GM18867 (cell line): ENCODE data around the gene NPDC1.
A peak's percentile ranks its signal among the peaks of the same experiment; 100 is the strongest.

Experiments used
- ATAC-seq: cut with Tn5 transposase; IDR thresholded peaks from one replicate; pipeline ENCODE4 v1.9.1; 2021; ENCODE audit warnings: mild to moderate bottlenecking, moderate library complexity; ENCODE audit not compliant: unreplicated experiment

Gene NPDC1

DNA sequence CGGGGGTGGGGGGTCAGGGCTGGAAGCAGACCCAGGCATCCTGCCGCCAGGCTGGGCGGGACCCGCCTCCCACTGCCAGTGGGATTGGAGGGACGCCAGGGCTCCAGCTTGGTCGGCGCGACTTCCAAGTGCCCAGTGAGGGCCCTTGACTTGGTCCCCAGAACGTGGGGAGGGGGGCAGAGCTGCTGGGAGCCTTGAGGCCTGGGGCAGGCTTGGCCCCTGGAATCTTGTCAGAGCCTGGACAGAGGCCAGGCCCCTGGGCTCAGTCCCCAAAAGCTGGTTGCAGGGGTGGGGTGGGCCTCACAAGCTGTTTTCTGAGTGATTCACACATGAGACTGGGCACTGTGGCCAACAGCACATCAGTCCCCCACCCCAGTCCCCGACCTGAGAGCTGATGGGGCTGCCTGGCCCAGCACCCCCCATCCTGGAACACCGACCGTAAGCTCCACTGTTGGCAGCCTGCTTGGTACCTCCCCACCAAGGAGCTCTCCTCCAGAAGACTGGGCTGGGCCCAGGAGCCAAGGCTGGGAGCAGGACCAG lies 50.1 kb downstream of the NPDC1 start:
- no peak for ATAC-seq

DNA sequence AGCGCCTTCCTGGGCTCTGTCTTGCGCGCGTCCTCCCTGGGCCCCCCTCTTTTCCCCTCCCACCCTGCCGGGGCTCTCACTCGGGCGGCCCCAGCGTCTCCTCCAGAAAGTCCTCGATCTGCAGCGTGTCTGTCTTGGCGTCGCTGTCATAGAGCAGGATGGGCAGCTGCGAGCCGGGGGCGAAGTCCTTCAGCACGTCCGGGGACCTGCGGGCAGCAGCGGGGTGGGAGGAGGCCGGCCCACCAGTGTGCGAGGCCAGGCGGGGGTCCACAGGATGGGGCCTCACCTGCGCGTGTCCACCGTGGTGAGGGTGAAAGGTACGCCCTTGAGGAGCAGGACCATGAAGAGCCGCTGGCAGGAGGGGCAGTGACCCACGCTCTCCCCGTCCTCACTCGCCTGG lies 50.6 kb downstream of the NPDC1 start:
- no peak for ATAC-seq

DNA sequence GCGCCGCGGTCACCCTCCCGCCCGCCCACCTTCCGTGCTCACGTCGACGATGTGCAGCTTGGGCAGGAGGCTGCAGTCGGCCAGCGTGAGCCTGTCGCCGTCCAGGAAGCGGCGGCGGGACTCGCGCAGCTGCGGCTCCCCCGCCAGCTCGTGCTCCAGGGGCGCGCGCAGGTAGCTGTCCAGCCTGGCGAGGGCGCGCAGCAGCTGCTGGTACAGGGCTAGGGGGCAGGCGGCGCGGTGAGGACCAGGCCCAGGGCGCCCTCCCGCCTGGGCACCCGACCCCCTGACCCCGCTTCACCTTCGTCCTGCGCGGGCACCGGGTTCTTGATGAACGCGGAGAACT lies 51.1 kb downstream of the NPDC1 start:
- ATAC-seq = no peak

DNA sequence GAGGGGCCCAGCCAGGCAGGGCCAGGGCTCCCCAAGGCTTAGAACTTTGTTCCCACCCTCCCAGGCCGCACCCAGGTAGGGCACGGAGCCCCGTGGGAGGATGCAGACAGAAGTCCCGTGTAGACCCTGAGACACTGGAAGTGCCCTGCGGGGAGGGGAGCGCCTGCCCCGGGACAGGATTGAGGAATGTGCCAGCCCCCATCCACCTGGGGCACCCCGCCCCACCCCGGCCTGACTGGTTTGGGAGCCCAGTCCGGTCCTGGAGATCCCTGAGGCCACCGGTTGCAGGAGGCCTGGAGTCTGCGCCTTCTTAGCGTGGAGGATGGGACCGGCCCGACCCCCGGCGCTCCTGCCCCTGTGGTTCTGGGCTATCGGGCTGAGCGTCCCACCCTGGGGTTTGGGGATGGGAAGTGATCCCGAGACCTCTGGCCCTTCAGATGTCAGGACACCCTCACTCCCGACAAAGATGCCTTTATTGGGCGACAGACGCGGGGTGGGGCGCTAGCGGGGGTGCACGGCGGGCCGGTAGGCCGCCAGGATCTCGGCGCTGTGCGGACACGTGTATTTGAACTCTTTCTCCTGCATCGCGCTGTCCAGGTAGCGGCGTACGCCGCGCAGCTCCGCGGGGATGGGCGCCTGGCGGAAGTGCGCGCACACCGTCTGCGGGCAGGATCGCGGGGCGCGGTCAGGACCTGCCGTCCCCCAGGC lies 51.6 kb downstream of the NPDC1 start:
- no peak for ATAC-seq

DNA sequence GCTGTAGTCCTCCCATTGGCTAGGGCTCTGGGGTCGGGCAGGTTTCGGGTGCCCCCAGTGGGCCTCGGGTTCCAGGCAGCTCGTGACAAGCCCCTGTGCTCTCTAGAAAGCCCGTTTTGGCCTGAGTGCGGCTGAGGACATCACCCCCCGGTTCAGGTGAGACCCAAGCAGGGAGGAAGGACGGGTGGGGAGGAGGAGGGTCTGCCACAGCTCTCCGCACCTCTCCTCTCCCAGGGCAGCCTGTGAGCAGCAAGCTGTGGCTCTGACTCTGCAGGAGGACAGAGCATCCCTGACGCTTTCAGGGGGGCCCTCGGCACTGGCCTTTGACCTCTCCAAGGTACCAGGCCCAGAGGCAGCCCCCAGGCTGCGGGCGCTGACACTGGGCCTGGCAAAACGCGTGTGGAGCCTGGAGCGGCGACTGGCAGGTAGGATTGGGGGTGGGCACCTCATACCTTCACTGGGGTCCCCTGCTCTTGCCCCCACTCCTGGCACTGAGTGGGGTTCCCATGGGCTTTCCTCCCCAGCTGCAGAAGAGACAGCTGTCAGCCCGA lies 53.1 kb downstream of the NPDC1 start:
- ATAC-seq = no peak

DNA sequence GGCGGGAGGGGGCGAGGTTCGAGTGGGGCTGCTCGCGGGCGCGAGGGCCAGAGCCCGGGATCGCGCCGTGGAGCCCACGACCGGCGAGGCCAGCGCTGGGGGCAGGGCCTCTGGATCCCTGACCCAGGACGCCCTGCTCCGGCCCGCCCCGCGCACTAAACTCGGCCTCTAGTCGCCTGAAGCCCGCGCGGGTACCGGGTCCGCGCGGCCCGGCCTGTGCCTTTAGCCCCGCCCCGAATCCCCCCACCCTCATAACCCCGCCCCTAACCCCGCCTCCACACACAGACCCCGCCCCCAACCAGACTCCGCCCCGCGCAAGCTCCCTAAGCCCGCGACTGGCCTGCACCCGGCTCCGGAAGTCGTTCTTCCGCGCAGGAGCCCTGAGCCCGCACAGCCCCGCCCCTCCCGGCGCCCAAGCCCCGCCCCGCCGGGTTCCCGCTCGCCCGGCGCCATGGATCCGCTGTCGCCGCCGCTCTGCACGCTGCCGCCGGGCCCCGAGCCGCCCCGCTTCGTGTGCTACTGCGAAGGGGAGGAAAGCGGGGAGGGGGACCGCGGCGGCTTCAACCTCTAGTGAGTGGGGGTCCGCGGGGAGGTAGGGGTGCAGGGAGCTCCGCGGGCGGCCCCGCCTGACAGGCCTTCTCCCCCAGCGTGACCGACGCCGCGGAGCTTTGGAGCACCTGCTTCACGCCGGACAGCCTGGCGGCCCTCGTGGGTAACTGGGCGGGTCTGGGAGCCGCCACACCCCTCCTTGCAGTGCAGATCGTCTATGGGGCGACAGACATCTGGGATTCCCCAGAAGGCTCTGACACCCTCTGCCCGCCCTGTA lies 53.8 kb downstream of the NPDC1 start, which contains the start of gene PAXX:
TSS of gene PAXX (plus strand) at position 430 of the 826 bp plus-strand sequence. CDS start at position 452, 22 bp downstream.
- peak; percentile 80 for ATAC-seq

DNA sequence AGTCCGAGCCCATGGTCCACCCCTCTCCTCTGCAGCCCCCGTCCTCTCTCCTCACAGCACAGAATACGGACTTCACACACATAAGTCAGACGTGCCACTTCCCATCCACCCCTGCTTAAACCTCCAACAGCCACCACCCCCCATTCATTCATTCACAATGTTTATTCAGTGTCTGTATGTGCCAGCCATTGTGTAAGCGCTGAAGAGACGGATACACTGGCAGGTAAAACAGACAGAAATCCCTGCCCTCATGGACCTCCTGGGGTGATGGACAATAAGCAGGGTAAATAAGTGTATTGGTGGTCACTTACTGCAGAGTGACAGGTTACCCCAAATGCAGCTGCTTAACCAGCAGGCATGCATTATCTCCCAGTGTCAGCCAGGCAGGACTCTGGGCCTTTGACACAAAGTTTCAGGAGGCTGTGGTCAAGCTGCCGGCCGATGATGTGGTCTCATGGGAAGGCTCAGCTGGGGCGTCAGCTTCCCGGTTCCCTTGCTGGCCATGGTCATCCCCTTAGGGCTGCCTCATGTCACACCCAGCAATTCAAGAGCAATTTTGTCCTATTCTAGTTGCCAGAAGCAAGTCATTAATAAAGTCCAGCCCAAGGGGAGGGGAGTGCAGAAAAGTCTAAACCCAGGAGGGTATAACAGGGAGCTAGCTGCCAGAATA lies 55.6 kb downstream of the NPDC1 start:
- no peak for ATAC-seq
